HG03565 (cell line): ENCODE data around the gene TCF4.

Experiments
- ATAC-seq: cut with Tn5 transposase; IDR thresholded peaks from one replicate; pipeline ENCODE4 v1.9.1; 2021; ENCODE audit warnings: mild to moderate bottlenecking, moderate library complexity; ENCODE audit not compliant: unreplicated experiment

The TCF4 gene

GRCh38 chr18:55309249-55309648 is 278.7 kb downstream of the TCF4 start:
- ATAC-seq, result no peak

GRCh38 chr18:55307505-55307904 is 280.5 kb downstream of the TCF4 start:
- peak; percentile 39 for ATAC-seq

- no peak for ATAC-seq
Observed at GRCh38 chr18:55306359-55307024, 281.5 kb downstream of the TCF4 start.

- no peak for ATAC-seq
Observed at GRCh38 chr18:55302167-55302833, 285.7 kb downstream of the TCF4 start.

- no peak for ATAC-seq
Observed at GRCh38 chr18:55301824-55302166, 286.2 kb downstream of the TCF4 start.

GRCh38 chr18:55300936-55301531 is 287.0 kb downstream of the TCF4 start:
- ATAC-seq, result no peak

- no peak for ATAC-seq
Observed at GRCh38 chr18:55300421-55300935, 287.5 kb downstream of the TCF4 start.

- no peak for ATAC-seq
Observed at GRCh38 chr18:55296778-55297177, 291.2 kb downstream of the TCF4 start.

- no peak for ATAC-seq
Observed at GRCh38 chr18:55296115-55296514, 291.9 kb downstream of the TCF4 start.

- no peak for ATAC-seq
Observed at GRCh38 chr18:55290898-55291297, 297.1 kb downstream of the TCF4 start.

- peak; percentile 65 for ATAC-seq
Observed at GRCh38 chr18:55289775-55290174, 298.2 kb downstream of the TCF4 start.

- no peak for ATAC-seq
Observed at GRCh38 chr18:55289048-55289447, 298.9 kb downstream of the TCF4 start.

GRCh38 chr18:55287935-55288868 is 299.8 kb downstream of the TCF4 start:
- ATAC-seq, result no peak

- no peak for ATAC-seq
Observed at GRCh38 chr18:55287149-55287806, 300.7 kb downstream of the TCF4 start.

- ATAC-seq, result no peak
Observed at GRCh38 chr18:55286257-55286825, 301.7 kb downstream of the TCF4 start.

GRCh38 chr18:55284614-55285013 is 303.4 kb downstream of the TCF4 start:
- ATAC-seq, result no peak

- peak; percentile 56 for ATAC-seq
Observed at GRCh38 chr18:55283309-55283708, 304.7 kb downstream of the TCF4 start.

GRCh38 chr18:55280503-55280902 is 307.5 kb downstream of the TCF4 start:
- no peak for ATAC-seq

GRCh38 chr18:55275039-55275901 is 312.7 kb downstream of the TCF4 start:
- ATAC-seq, result no peak
